ENCODE data around the gene PMEPA1.

The PMEPA1 gene

DNA sequence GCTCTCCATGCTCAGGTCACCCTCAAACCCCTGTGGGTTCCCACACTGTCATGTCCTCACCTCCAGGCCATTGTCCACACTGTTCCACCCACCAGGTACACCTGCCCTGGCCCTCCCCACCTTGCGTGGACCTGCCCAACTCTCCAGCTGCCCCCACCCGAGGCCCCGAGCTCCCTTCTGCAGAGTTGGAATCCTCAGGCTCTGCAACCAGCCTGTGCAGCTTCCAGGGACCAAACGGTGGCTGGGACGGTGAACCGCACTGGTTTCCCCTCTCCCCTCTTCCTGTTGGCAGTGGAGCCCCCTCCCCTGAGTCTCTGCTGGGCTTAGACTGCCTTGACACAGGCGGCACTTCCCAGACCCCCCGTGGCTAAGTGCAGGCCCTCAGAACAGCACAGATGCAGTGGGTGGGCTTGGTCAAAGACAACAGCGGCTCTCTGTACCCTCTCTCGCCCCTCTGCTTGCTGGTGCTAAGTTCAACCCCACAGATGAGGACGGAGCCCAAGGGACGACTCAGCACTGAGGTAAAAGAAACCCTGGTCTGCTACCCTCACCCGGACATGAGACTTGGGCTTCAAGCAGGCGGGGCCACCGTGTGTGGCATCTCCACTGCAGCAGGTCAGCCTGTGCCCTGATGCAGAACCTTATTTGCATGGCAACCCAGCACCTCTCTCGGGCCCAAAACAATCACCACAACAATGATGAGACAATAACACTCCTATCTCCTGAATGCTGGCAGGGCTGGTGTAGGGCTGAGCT is 100.6 kb downstream of the PMEPA1 start:
- no peak for DNase-seq (ENCODE audit: low spot score)

- DNase-seq (ENCODE audit: low spot score) = no peak
Observed at GRCh38 chr20:57608516-57608915, 101.3 kb downstream of the PMEPA1 start.

- no peak for DNase-seq (ENCODE audit: low spot score)
Observed at GRCh38 chr20:57605878-57606277, 103.9 kb downstream of the PMEPA1 start.

DNA sequence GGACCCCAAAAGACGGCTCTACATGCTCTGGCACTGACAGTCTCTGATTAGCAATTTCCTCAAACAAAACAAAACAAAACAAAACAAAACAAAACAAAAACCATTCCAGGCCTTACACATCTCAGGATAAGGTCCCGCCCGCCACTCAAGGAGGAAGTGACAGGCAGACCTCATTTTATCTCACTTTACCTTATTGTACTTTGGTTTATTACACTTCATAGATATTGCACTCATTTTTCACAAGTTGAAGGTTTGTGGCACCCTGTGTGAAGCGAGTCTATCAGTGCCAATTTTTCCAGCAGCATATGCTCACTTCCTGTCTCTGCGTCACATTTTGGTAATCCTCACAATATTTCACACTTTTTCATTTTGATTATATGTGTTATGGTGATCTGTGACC is 104.8 kb downstream of the PMEPA1 start:
- DNase-seq (ENCODE audit: low spot score) = no peak

GRCh38 chr20:57603120-57603519 is 106.7 kb downstream of the PMEPA1 start:
- DNase-seq (ENCODE audit: low spot score) = no peak

DNA sequence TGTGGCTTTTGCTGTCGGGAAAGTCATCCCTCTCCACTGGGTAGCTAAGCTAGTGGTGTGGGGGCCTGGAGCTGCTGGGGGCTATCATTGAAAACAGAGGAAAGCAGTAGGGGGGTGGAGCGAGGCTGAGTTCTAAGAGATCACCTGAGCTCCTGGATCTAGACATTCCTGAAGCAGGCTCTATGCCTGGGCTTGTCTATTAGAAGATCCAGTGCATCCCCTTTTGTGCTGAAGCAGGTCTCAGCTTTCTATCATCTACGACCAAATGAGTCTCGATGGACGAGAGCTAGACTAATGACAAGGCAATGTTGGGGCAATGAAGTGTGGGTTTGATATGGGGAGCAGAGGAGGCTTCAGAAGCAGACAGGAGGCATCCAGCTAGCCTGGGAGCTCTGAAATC is 108.1 kb downstream of the PMEPA1 start:
- DNase-seq (ENCODE audit: low spot score) = no peak

DNA sequence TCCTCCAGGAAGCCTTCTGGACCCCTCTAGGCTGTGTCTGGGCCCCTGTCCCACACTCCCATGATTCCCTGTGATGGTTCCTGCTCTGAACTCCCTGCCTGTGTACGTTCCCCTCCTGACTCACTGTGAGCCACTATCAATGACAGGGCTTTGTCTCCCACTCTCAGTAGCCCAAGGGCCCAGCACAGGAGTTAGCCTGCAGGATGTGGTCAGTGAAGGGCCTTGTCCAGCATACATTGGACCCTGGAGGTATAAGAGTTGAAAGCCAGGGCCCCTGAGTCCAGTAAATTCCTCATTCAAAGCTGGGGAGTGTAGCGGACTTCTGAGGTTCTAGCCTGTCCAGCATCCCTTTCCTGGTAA is 108.6 kb downstream of the PMEPA1 start:
- no peak for DNase-seq (ENCODE audit: low spot score)

GRCh38 chr20:57600320-57601210 is 109.2 kb downstream of the PMEPA1 start:
- peak; percentile 42 for DNase-seq (ENCODE audit: low spot score)

DNA sequence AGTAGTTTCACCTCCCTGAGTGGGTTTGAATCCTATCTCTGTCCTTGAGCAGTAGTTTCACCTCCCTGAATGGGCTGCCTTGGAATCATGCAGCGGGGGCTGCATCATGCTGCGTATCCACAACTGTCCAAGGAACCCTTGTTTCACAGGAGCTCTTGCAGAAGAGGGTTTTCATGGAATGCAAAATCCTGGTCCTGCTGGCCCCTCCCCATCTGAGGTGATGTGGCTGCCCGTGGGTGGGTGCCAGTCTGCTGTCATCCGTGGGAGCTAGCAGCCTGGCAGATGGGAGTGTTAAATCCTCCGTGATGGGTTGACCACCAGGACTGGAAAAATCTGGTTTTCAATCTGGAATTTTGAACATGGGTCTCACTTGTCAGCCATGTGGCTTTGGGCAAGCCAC is 111.3 kb downstream of the PMEPA1 start:
- DNase-seq (ENCODE audit: low spot score) = no peak
